GM21526 (cell line): ENCODE data around the gene UQCC3.
"Not testable (repeated sequence)": the region's sequence is repeated elsewhere in the genome, so short reads cannot be mapped to it uniquely, and the experiment has no call there.

Experiments
- ATAC-seq: cut with Tn5 transposase; IDR thresholded peaks from one replicate; pipeline ENCODE4 v1.9.1; 2021; ENCODE audit warnings: moderate library complexity; ENCODE audit not compliant: unreplicated experiment, low FRiP score

Gene UQCC3

GRCh38 chr11:62693624-62694023 lies 22.2 kb downstream of the UQCC3 start:
- ATAC-seq = not testable (repeated sequence)

- ATAC-seq = no peak
These were observed 23.1 kb downstream of the UQCC3 start for GRCh38 chr11:62694455-62695167.

- no peak for ATAC-seq
These were observed 30.8 kb downstream of the UQCC3 start for GRCh38 chr11:62702246-62702645.

GRCh38 chr11:62703921-62704320 lies 32.4 kb downstream of the UQCC3 start:
- not testable (repeated sequence) for ATAC-seq

- no peak for ATAC-seq
These were observed 33.9 kb downstream of the UQCC3 start for GRCh38 chr11:62705413-62705812.

- peak; percentile 43 for ATAC-seq
These were observed 34.7 kb downstream of the UQCC3 start for GRCh38 chr11:62705880-62706849.

GRCh38 chr11:62706850-62707247 lies 35.4 kb downstream of the UQCC3 start:
- ATAC-seq = no peak

- no peak for ATAC-seq
These were observed 35.9 kb downstream of the UQCC3 start, which contains the start of the genes BSCL2 and GNG3 for GRCh38 chr11:62707277-62707861. Gene BSCL2, minus strand, starts transcription at chr11:62707424. Its CDS starts 229 bp downstream, at chr11:62707195. Gene GNG3, plus strand, starts transcription at chr11:62707676. Its CDS starts 620 bp downstream, at chr11:62708296.

GRCh38 chr11:62708392-62708791 lies 36.9 kb downstream of the UQCC3 start:
- no peak for ATAC-seq

GRCh38 chr11:62708793-62709192 lies 37.3 kb downstream of the UQCC3 start:
- ATAC-seq = peak; percentile 1

GRCh38 chr11:62709247-62710000 lies 38.0 kb downstream of the UQCC3 start:
- peak; percentile 57 for ATAC-seq

GRCh38 chr11:62710001-62710345 lies 38.5 kb downstream of the UQCC3 start:
- ATAC-seq = no peak

GRCh38 chr11:62712276-62712812 lies 40.9 kb downstream of the UQCC3 start:
- ATAC-seq = no peak

- no peak for ATAC-seq
These were observed 41.4 kb downstream of the UQCC3 start for GRCh38 chr11:62712861-62713260.

GRCh38 chr11:62713343-62713742 lies 41.9 kb downstream of the UQCC3 start:
- no peak for ATAC-seq

GRCh38 chr11:62715150-62716130 lies 44.0 kb downstream of the UQCC3 start:
- no peak for ATAC-seq

- ATAC-seq = no peak
These were observed 44.7 kb downstream of the UQCC3 start for GRCh38 chr11:62716206-62716605.

- ATAC-seq = no peak
These were observed 45.3 kb downstream of the UQCC3 start for GRCh38 chr11:62716816-62717215.
